Caco-2 (cell line): ENCODE measurements around the gene ZNF839. TPM values are rescaled to one million over a fixed set of nuclear protein-coding genes. Genes with fewer than 3 reads are reported as not detected.

Experiments used
- BruUV-seq: library from RNA; stranded (reverse); fragments of 400-500 nt; replicated peaks from 2 replicates; lab custom pipeline; 2021; lab: Mats Ljungman, UMichigan
- CTCF ChIA-PET: fragments of 300-600 bp; sonication (Branson Sonifier 250); formaldehyde crosslinking; loops from one replicate; lab custom pipeline; 2022; ENCODE audit warnings: antibody characterized with exemption; lab: Charles Lee
- POLR2A ChIA-PET: fragments of 300-600 bp; sonication (Branson Sonifier 250); formaldehyde crosslinking; loops from one replicate; lab custom pipeline; 2022; ENCODE audit warnings: antibody characterized with exemption; lab: Charles Lee
- DNase-seq, 2 experiments: peaks; one replicate each; pipeline versions ENCODE4 v3.0.0 to v3.0.0-alpha.2; 2020 to 2022
- H3K27me3 ChIP-seq: replicated peaks from 2 replicates; pipeline ENCODE4 v1.6.0; 2011; ENCODE audit warnings: low read length; ENCODE audit not compliant: control insufficient read depth, insufficient read depth
- H3K36me3 ChIP-seq: 2 replicates; pipeline ENCODE4 v1.5.1; 2011; ENCODE audit warnings: low read length; ENCODE audit not compliant: control insufficient read depth, insufficient read depth
- H3K4me1 ChIP-seq: fragments of 250-450 bp; sonication (Bioruptor Pico); 2 replicates; pipeline ENCODE4 v1.5.1; 2020; ENCODE audit warnings: mild to moderate bottlenecking
- H3K4me3 ChIP-seq: 2 replicates; pipeline ENCODE4 v1.5.1; 2011; ENCODE audit warnings: low read depth, mild to moderate bottlenecking, control low read depth, low read length
- H3K9me3 ChIP-seq: fragments of 250-450 bp; sonication (Bioruptor Pico); 2 replicates; pipeline ENCODE4 v1.5.1; 2020; ENCODE audit warnings: mild to moderate bottlenecking, moderate library complexity
- H3K27ac Mint-ChIP-seq: one replicate; pipeline ENCODE4 v1.8.0; 2022; ENCODE audit warnings: mixed read lengths; ENCODE audit not compliant: unreplicated experiment
- H3K27me3 Mint-ChIP-seq: one replicate; pipeline ENCODE4 v1.8.0; 2022; ENCODE audit warnings: mixed read lengths; ENCODE audit not compliant: insufficient read depth, unreplicated experiment
- H3K36me3 Mint-ChIP-seq: one replicate; pipeline ENCODE4 v1.8.0; 2022; ENCODE audit warnings: mild to moderate bottlenecking, mixed read lengths; ENCODE audit not compliant: insufficient read depth, unreplicated experiment
- H3K4me1 Mint-ChIP-seq: one replicate; pipeline ENCODE4 v1.8.0; 2022; ENCODE audit warnings: low read depth, mixed read lengths; ENCODE audit not compliant: unreplicated experiment
- H3K4me3 Mint-ChIP-seq: one replicate; pipeline ENCODE4 v1.8.0; 2022; ENCODE audit warnings: mild to moderate bottlenecking, moderate library complexity, mixed read lengths; ENCODE audit not compliant: unreplicated experiment
- H3K9me3 Mint-ChIP-seq: one replicate; pipeline ENCODE4 v1.8.0; 2022; ENCODE audit warnings: mixed read lengths; ENCODE audit not compliant: unreplicated experiment
- CTCF ChIP-seq, 2 experiments: fragments of 200-600 bp in 1 of 2; IDR thresholded peaks; 1 replicate in 1 of 2; 2 replicates in 1 of 2; pipeline versions ENCODE4 v1.5.1 to v1.8.0; 2011 to 2022; ENCODE audit warnings: antibody characterized with exemption in 1 of 2, control low read depth in 1 of 2, inconsistent platforms in 1 of 2, low read depth in 1 of 2, low read length in 1 of 2, mild to moderate bottlenecking in 1 of 2, moderate library complexity in 1 of 2; ENCODE audit not compliant: insufficient read depth in 1 of 2, severe bottlenecking in 1 of 2, unreplicated experiment in 1 of 2
- intact Hi-C: fragments of 100-400 bp; cut with micrococcal nuclease; formaldehyde crosslinking; loops from one replicate; pipeline ENCODE4 v1.10.0; 2022; ENCODE audit not compliant: unreplicated experiment
- total RNA-seq: library from RNA; stranded (reverse); gene quantifications from 2 replicates; pipeline ENCODE4 v1.2.3, GENCODE V29; 2022

The ZNF839 gene
- total RNA-seq, 1 experiment from 2014 or later = 11.9 TPM

GRCh38 chr14:102345232-102345631 lies 25.7 kb downstream of the ZNF839 start:
- Histone ChIP-seq H3K9me3 (no peaks in the 10 kb centered on the region), H3K36me3 (no peaks in the 10 kb centered on the region), H3K4me3 (no peak overlapping the region), H3K4me1 (no peaks in the 10 kb centered on the region), H3K27me3 (no peaks in the 10 kb centered on the region)
- intact Hi-C loops = no loop called here
- CTCF ChIA-PET = no interaction called here
- Mint-ChIP-seq H3K27me3 (no peaks in the 10 kb centered on the region), H3K36me3 (peaks cover 38% of the 10 kb centered on the region), H3K27ac (no peak overlapping the region), H3K9me3 (no peaks in the 10 kb centered on the region), H3K4me3 (no peak overlapping the region), H3K4me1 (no peaks in the 10 kb centered on the region)
- no peak for TF ChIP-seq CTCF (IDR thresholded peaks at IDR 0.05; ENCODE audit: insufficient read depth in 1 of 2, low read depth in 1 of 2, low read length in 1 of 2, severe bottlenecking in 1 of 2, unreplicated experiment in 1 of 2)
- POLR2A ChIA-PET = no interaction called here
- no TSS peak for BruUV-seq
- no peak for DNase-seq

- no peaks in the 10 kb centered on the region for H3K9me3 Mint-ChIP-seq
- H3K27me3 Mint-ChIP-seq = no peaks in the 10 kb centered on the region
These were observed 27.1 kb downstream of the ZNF839 start for GRCh38 chr14:102346645-102347044.

GRCh38 chr14:102348376-102348775 lies 28.8 kb downstream of the ZNF839 start:
- ChIA-PET CTCF (no interaction called here), POLR2A (no interaction called here)
- H3K4me3 ChIP-seq = no peak overlapping the region
- no peak overlapping the region for H3K4me3 Mint-ChIP-seq
- no peak overlapping the region for H3K27ac Mint-ChIP-seq
- no peak for TF ChIP-seq CTCF (IDR thresholded peaks at IDR 0.05; ENCODE audit: insufficient read depth in 1 of 2, low read depth in 1 of 2, low read length in 1 of 2, severe bottlenecking in 1 of 2, unreplicated experiment in 1 of 2)
- no peaks in the 10 kb centered on the region for H3K27me3 Mint-ChIP-seq
- intact Hi-C loops = no loop called here
- no peaks in the 10 kb centered on the region for H3K9me3 Mint-ChIP-seq
- peaks cover 31% of the 10 kb centered on the region for H3K36me3 Mint-ChIP-seq
- H3K9me3 ChIP-seq = no peaks in the 10 kb centered on the region
- H3K36me3 ChIP-seq = no peaks in the 10 kb centered on the region
- H3K4me1 ChIP-seq = no peaks in the 10 kb centered on the region
- no peaks in the 10 kb centered on the region for H3K27me3 ChIP-seq
- no peak for DNase-seq
- BruUV-seq = no TSS peak
- H3K4me1 Mint-ChIP-seq = no peaks in the 10 kb centered on the region

More at GRCh38 chr14:102346645-102347044, 27.1 kb downstream of the ZNF839 start:
- ChIA-PET CTCF (no interaction called here), POLR2A (no interaction called here)
- no TSS peak for BruUV-seq
- H3K9me3 ChIP-seq = no peaks in the 10 kb centered on the region
- no peaks in the 10 kb centered on the region for H3K27me3 ChIP-seq
- H3K4me3 ChIP-seq = no peak overlapping the region
- H3K4me1 Mint-ChIP-seq = no peaks in the 10 kb centered on the region
- no peak for DNase-seq
- H3K27ac Mint-ChIP-seq = no peak overlapping the region
- intact Hi-C loops = no loop called here
- no peaks in the 10 kb centered on the region for H3K4me1 ChIP-seq
- peaks cover 43% of the 10 kb centered on the region for H3K36me3 Mint-ChIP-seq
- H3K4me3 Mint-ChIP-seq = no peak overlapping the region
- H3K36me3 ChIP-seq = no peaks in the 10 kb centered on the region
- TF ChIP-seq CTCF (IDR thresholded peaks at IDR 0.05; ENCODE audit: insufficient read depth in 1 of 2, low read depth in 1 of 2, low read length in 1 of 2, severe bottlenecking in 1 of 2, unreplicated experiment in 1 of 2) = no peak
